Astrocyte (in vitro differentiated cells and primary cell): ENCODE measurements around the gene CSNK1A1. TPM values are rescaled to one million over a fixed set of nuclear protein-coding genes. Genes with fewer than 3 reads are reported as not detected.
A peak's percentile ranks its signal among the peaks of the same experiment; 100 is the strongest.
"Not testable (repeated sequence)": the region's sequence is repeated elsewhere in the genome, so short reads cannot be mapped to it uniquely, and the experiment has no call there.

Experiments
- DNase-seq: peaks from one replicate; pipeline ENCODE4 v3.0.0-alpha.2; 2010; ENCODE audit warnings: low read depth
- FAIRE-seq: peaks from 2 replicates; lab custom pipeline; 2011; peaks lifted over from hg19 to GRCh38; lab: Jason Lieb, UNC
- H2AFZ ChIP-seq: 2 replicates; pipeline ENCODE4 v1.6.0; 2012; ENCODE audit warnings: low read depth, low read length, inconsistent platforms
- H3K27ac ChIP-seq: 2 replicates; pipeline ENCODE4 v1.5.1; 2011; ENCODE audit warnings: low read depth, low read length, inconsistent platforms
- H3K27me3 ChIP-seq: 2 replicates; pipeline ENCODE4 v1.6.0; 2011; ENCODE audit warnings: low read length, inconsistent platforms; ENCODE audit not compliant: insufficient read depth
- H3K36me3 ChIP-seq: 2 replicates; pipeline ENCODE4 v1.5.1; 2011; ENCODE audit warnings: low read length, inconsistent platforms; ENCODE audit not compliant: insufficient read depth
- H3K4me1 ChIP-seq: 2 replicates; pipeline ENCODE4 v1.5.1; 2011; ENCODE audit warnings: low read length, inconsistent platforms; ENCODE audit not compliant: insufficient read depth
- H3K4me2 ChIP-seq: 2 replicates; pipeline ENCODE4 v1.6.0; 2012; ENCODE audit warnings: low read length, inconsistent platforms
- H3K4me3 ChIP-seq: 2 replicates; pipeline ENCODE4 v1.5.1; 2011; ENCODE audit warnings: low read depth, mild to moderate bottlenecking, low read length, inconsistent platforms; ENCODE audit not compliant: insufficient read depth
- H3K79me2 ChIP-seq: 2 replicates; pipeline ENCODE4 v1.6.0; 2012; ENCODE audit warnings: mild to moderate bottlenecking, low read length, inconsistent platforms; ENCODE audit not compliant: insufficient read depth
- H3K9ac ChIP-seq: 2 replicates; pipeline ENCODE4 v1.6.0; 2012; ENCODE audit warnings: mild to moderate bottlenecking, low read length, inconsistent platforms
- H3K9me3 ChIP-seq: 2 replicates; pipeline ENCODE4 v1.5.1; 2012; ENCODE audit warnings: low read depth, mild to moderate bottlenecking, low read length, inconsistent platforms; ENCODE audit not compliant: insufficient read depth
- H4K20me1 ChIP-seq: 2 replicates; pipeline ENCODE4 v1.6.0; 2012; ENCODE audit warnings: low read length, inconsistent platforms; ENCODE audit not compliant: insufficient read depth
- H3K27ac Mint-ChIP-seq: one replicate; pipeline ENCODE4 v1.8.0; 2021; ENCODE audit warnings: mild to moderate bottlenecking, mixed read lengths; ENCODE audit not compliant: unreplicated experiment
- H3K27me3 Mint-ChIP-seq: one replicate; pipeline ENCODE4 v1.8.0; 2021; ENCODE audit warnings: low read depth, mixed read lengths; ENCODE audit not compliant: unreplicated experiment
- H3K36me3 Mint-ChIP-seq: one replicate; pipeline ENCODE4 v1.8.0; 2021; ENCODE audit warnings: low read depth, mixed read lengths; ENCODE audit not compliant: unreplicated experiment
- H3K4me1 Mint-ChIP-seq: one replicate; pipeline ENCODE4 v1.8.0; 2021; ENCODE audit warnings: low read depth, mixed read lengths; ENCODE audit not compliant: unreplicated experiment
- H3K4me3 Mint-ChIP-seq: one replicate; pipeline ENCODE4 v1.8.0; 2021; ENCODE audit warnings: mild to moderate bottlenecking, moderate library complexity, mixed read lengths; ENCODE audit not compliant: unreplicated experiment
- H3K9me3 Mint-ChIP-seq: one replicate; pipeline ENCODE4 v1.8.0; 2021; ENCODE audit warnings: mild to moderate bottlenecking, mixed read lengths; ENCODE audit not compliant: unreplicated experiment
- CTCF ChIP-seq: IDR thresholded peaks from 2 replicates; pipeline ENCODE4 v1.5.1; 2011; ENCODE audit warnings: low read depth, mild to moderate bottlenecking, inconsistent platforms, low read length, moderate library complexity; ENCODE audit not compliant: insufficient read depth
- EZH2 ChIP-seq: IDR thresholded peaks from 2 replicates; pipeline ENCODE4 v1.6.1; 2012; ENCODE audit warnings: mild to moderate bottlenecking, low read length, inconsistent platforms; ENCODE audit not compliant: insufficient read depth
- total RNA-seq: library from RNA; stranded (reverse); gene quantifications from 2 replicates; pipeline ENCODE4 v1.2.1, GENCODE V29; 2021

CSNK1A1 gene
- total RNA-seq, 1 donor from 2014 or later, result 384 TPM

GRCh38 chr5:149447373-149448367, 103.6 kb downstream of the CSNK1A1 start:
- H3K9ac ChIP-seq, result peak overlapping the region; percentile 6
- peaks cover 48% of the 10 kb centered on the region for H3K4me1 ChIP-seq
- peak overlapping the region; percentile 50 for H2AFZ ChIP-seq
- H3K27me3 Mint-ChIP-seq, result no peaks in the 10 kb centered on the region
- H3K79me2 ChIP-seq, result no peaks in the 10 kb centered on the region
- H3K27ac ChIP-seq, result no peak overlapping the region
- no peak overlapping the region for H3K4me3 ChIP-seq
- FAIRE-seq (no peak), DNase-seq (no peak)
- no peaks in the 10 kb centered on the region for H3K9me3 Mint-ChIP-seq
- H3K4me2 ChIP-seq, result no peak overlapping the region
- H3K9me3 ChIP-seq, result no peaks in the 10 kb centered on the region
- TF ChIP-seq CTCF (no peak), EZH2 (no peak)
- no peaks in the 10 kb centered on the region for H4K20me1 ChIP-seq
- no peak overlapping the region for H3K4me3 Mint-ChIP-seq
- no peaks in the 10 kb centered on the region for H3K27me3 ChIP-seq
- no peaks in the 10 kb centered on the region for H3K36me3 ChIP-seq
- H3K27ac Mint-ChIP-seq, result peak overlapping the region; percentile 73
- no peaks in the 10 kb centered on the region for H3K36me3 Mint-ChIP-seq
- peaks cover 48% of the 10 kb centered on the region for H3K4me1 Mint-ChIP-seq

GRCh38 chr5:149446794-149447193, 104.4 kb downstream of the CSNK1A1 start:
- not testable (repeated sequence) for H3K36me3 Mint-ChIP-seq, FAIRE-seq, H3K9ac ChIP-seq, H3K36me3 ChIP-seq, DNase-seq, H4K20me1 ChIP-seq, H2AFZ ChIP-seq, H3K27me3 Mint-ChIP-seq, H3K9me3 Mint-ChIP-seq, H3K27me3 ChIP-seq, H3K4me2 ChIP-seq, H3K4me3 ChIP-seq, H3K27ac Mint-ChIP-seq, H3K79me2 ChIP-seq, H3K27ac ChIP-seq, H3K4me3 Mint-ChIP-seq, H3K9me3 ChIP-seq
- peaks cover 40% of the 10 kb centered on the region for H3K4me1 ChIP-seq
- H3K4me1 Mint-ChIP-seq, result peaks cover 42% of the 10 kb centered on the region

GRCh38 chr5:149445739-149446369, 105.4 kb downstream of the CSNK1A1 start:
- H2AFZ ChIP-seq, result peak overlapping the region; percentile 59
- Mint-ChIP-seq H3K36me3 (no peaks in the 10 kb centered on the region), H3K9me3 (no peaks in the 10 kb centered on the region), H3K27ac (peak overlapping the region; percentile 98), H3K4me1 (peaks cover 35% of the 10 kb centered on the region), H3K27me3 (no peaks in the 10 kb centered on the region), H3K4me3 (peak overlapping the region; percentile 71)
- H3K9ac ChIP-seq, result peak overlapping the region; percentile 40
- no peaks in the 10 kb centered on the region for H3K36me3 ChIP-seq
- H3K27ac ChIP-seq, result peak overlapping the region; percentile 83
- no peak for TF ChIP-seq EZH2
- no peak for TF ChIP-seq CTCF
- H4K20me1 ChIP-seq, result no peaks in the 10 kb centered on the region
- peak overlapping the region; percentile 23 for H3K4me2 ChIP-seq
- FAIRE-seq (peak; percentile 63), DNase-seq (peak; percentile 99)
- no peak overlapping the region for H3K4me3 ChIP-seq
- H3K79me2 ChIP-seq, result no peaks in the 10 kb centered on the region
- H3K27me3 ChIP-seq, result no peaks in the 10 kb centered on the region
- no peaks in the 10 kb centered on the region for H3K9me3 ChIP-seq
- peaks cover 38% of the 10 kb centered on the region for H3K4me1 ChIP-seq
